Measurements from ENCODE around the gene DAZL.

GRCh38 chr3:16587681-16588060, 17.6 kb downstream of the DAZL start:
- TF ChIP-seq USF2 (IDR thresholded peaks at IDR 0.05; ENCODE audit: borderline replicate concordance, low read depth, low read length) (no peak), CTCF (IDR thresholded peaks at IDR 0.05) (no peak), MXI1 (IDR thresholded peaks at IDR 0.05; ENCODE audit: low read depth, low read length) (no peak), FOXM1 (IDR thresholded peaks at IDR 0.05; ENCODE audit: low read depth) (no peak), YY1 (IDR thresholded peaks at IDR 0.05; ENCODE audit: low read depth) (no peak), SIN3A (IDR thresholded peaks at IDR 0.05; ENCODE audit: borderline replicate concordance, low read depth, low read length) (no peak), TAF1 (IDR thresholded peaks at IDR 0.05; ENCODE audit: borderline replicate concordance, low read depth, low read length) (no peak), RAD21 (IDR thresholded peaks at IDR 0.05; ENCODE audit: low read length) (no peak), TEAD4 (IDR thresholded peaks at IDR 0.05; ENCODE audit: borderline replicate concordance, insufficient read depth) (no peak), POLR2AphosphoS5 (IDR thresholded peaks at IDR 0.05; ENCODE audit: low read depth, low read length) (no peak), JUND (IDR thresholded peaks at IDR 0.05) (no peak), RCOR1 (IDR thresholded peaks at IDR 0.05; ENCODE audit: low read length) (no peak)

Data from SK-N-SH (cell line).